AG09319 (cell line): ENCODE measurements around the gene CORO1C.

Experiments
- DNase-seq: peaks from one replicate; pipeline ENCODE4 v3.0.0-alpha.2; 2010; ENCODE audit warnings: low read depth; ENCODE audit errors: extremely low read depth
- TF ChIP-seq, protein P1 (sequence below): IDR thresholded peaks from 2 replicates; pipeline ENCODE4 v1.5.1; 2011; ENCODE audit warnings: low read depth, mild to moderate bottlenecking, inconsistent platforms, low read length, moderate library complexity

Gene CORO1C

DNA sequence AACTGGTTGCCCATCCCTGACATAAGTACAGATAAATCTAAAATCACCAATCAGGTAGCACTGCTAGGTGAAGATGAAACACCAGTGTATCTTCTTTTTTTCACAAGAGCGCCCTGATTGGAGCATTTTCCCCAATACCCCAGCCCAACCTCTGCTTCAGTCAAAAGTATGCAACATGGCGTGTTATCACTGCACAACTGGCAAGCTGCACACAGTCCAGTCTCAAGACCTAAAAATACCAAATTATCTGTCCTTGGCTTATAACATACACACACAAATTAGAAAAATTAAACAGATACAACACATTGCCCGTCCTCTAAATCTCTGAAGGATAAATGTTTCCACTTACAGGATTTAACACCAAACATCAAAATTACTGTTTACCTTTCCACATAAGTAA lies 77.4 kb downstream of the CORO1C start:
- DNase-seq: no peak

DNA sequence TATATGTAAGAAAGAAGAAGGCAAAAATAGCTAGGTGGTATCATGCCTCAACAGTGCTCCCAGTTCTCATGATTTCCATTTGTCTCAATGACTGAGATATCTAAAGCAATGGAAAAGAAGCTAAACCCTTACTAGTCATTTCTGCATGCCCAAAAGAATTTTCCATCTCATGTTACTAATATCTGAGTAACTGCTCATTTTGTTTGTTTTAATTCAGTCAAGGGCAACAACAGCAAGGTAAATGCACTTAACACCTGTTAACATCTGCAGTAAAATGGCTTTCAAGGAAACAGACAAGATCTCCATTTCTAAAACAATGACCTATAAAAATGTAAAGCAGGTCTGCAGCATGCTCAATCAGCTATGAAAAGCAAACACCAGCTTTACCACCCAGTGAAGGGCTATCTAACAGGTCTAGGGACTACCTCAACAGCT lies 78.2 kb downstream of the CORO1C start:
- DNase-seq: no peak
- TF ChIP-seq, protein P1, sequence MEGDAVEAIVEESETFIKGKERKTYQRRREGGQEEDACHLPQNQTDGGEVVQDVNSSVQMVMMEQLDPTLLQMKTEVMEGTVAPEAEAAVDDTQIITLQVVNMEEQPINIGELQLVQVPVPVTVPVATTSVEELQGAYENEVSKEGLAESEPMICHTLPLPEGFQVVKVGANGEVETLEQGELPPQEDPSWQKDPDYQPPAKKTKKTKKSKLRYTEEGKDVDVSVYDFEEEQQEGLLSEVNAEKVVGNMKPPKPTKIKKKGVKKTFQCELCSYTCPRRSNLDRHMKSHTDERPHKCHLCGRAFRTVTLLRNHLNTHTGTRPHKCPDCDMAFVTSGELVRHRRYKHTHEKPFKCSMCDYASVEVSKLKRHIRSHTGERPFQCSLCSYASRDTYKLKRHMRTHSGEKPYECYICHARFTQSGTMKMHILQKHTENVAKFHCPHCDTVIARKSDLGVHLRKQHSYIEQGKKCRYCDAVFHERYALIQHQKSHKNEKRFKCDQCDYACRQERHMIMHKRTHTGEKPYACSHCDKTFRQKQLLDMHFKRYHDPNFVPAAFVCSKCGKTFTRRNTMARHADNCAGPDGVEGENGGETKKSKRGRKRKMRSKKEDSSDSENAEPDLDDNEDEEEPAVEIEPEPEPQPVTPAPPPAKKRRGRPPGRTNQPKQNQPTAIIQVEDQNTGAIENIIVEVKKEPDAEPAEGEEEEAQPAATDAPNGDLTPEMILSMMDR: no peak

More for the DNA sequence above, 77.4 kb downstream of the CORO1C start:
- TF ChIP-seq, protein P1: no peak

- no peak for DNase-seq
These were observed 81.2 kb downstream of the CORO1C start for GRCh38 chr12:108650083-108650482.

DNA sequence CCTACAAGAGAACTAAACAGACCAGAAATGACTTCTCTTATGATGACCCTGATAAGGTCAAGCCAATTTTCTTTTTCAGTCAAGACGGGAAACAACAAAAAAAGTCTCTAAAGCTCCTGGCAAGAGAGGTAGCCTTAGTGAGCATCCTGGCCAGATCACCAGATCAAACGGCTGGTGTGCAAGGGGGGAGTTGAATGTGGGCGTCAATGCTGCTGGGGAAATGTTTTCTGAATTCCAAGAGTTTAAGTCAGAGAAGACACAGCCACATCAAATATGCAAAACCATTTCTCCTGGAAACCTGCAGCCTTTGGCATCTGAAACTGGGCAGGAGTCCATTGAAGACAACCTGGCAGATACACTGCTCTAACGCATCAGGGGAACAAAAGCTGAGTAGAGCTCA lies 81.6 kb downstream of the CORO1C start:
- DNase-seq: no peak
- TF ChIP-seq, protein P1: no peak

More at GRCh38 chr12:108650083-108650482, 81.2 kb downstream of the CORO1C start:
- TF ChIP-seq, protein P1: no peak

- no peak for DNase-seq
These were observed 82.2 kb downstream of the CORO1C start for GRCh38 chr12:108649126-108649525.

GRCh38 chr12:108648371-108648770 lies 82.9 kb downstream of the CORO1C start:
- TF ChIP-seq, protein P1: no peak
- DNase-seq: no peak

More at GRCh38 chr12:108649126-108649525, 82.2 kb downstream of the CORO1C start:
- TF ChIP-seq, protein P1: no peak

DNA sequence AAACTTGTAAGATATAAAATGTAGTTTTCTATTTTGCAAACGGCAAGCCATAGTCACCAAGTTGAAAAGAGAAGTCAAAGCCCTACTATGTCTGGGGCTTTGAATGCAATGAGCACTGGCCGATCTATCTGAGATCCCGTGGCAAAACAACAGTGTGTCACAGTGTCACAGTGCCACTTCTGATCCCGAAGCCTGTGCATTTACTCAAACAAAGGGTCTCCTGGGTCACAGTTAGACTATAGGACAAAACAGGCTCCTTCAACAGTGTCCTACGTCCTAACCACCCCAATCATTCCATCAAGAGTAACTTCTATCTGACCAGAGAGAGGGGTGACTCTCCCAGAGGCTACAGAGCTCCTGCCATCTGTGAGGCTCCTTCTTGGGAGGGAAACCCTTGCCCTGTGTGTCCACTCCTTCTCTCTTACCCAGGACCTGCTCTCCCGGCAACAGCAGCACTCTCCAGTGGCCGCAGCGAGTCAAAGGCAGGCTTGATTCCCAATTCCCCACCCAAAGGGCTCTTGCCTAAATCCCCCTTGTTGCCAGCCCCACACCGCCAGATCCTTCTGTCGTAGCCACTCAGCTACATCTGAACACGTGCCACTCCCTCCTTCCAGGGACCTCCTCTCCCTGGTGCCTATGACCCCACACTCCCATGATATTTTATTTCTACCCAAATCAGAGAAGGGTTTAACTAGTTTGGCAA lies 83.6 kb downstream of the CORO1C start:
- DNase-seq: no peak
- TF ChIP-seq, protein P1: no peak
